Astrocyte (in vitro differentiated cells and primary cell): ENCODE measurements around the gene BPIFB3.

Experiments used
- EZH2 ChIP-seq: IDR thresholded peaks from 2 replicates; pipeline ENCODE4 v1.6.1; 2012; ENCODE audit warnings: mild to moderate bottlenecking, low read length, inconsistent platforms; ENCODE audit not compliant: insufficient read depth
- TF ChIP-seq, protein P1 (sequence below): IDR thresholded peaks from 2 replicates; pipeline ENCODE4 v1.5.1; 2011; ENCODE audit warnings: low read depth, mild to moderate bottlenecking, inconsistent platforms, low read length, moderate library complexity; ENCODE audit not compliant: insufficient read depth

DNA sequence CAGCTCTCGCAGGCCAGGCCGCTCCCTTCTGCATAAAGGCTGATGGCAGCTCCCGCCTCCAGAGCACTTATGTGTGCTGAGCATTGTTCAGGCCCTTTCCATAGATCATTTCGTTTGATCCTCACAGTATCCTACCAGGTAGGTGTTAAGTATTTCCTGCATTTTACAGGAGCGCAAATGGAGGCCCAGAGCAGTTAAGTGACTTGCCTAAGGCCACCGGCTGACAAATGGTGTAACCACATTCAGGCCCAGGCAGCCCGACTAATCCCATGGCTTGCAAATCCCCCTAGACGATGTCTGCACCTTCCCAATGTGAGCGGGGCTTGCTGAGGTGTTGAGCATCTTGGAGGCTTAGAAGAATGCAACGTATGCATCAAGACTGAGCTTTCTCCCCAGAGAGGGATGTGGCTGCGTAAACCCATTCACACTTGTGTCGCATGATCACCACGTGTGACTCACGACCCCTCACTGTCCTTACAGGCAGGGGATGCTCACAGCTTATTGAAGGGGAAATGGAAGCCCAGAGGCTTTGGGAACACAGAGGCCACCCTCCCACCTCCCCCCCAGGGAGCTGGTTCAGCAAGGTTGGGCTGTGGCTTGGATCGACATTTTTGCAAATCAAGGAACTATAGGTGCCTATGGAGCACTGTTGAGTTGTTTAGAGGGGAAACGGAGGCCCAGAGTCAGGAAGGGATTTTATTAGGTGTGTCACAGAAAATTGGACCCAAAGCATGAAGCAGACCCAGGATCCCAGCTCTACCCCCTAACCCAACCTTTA is 39.2 kb upstream of the BPIFB3 start:
- TF ChIP-seq, protein P1, sequence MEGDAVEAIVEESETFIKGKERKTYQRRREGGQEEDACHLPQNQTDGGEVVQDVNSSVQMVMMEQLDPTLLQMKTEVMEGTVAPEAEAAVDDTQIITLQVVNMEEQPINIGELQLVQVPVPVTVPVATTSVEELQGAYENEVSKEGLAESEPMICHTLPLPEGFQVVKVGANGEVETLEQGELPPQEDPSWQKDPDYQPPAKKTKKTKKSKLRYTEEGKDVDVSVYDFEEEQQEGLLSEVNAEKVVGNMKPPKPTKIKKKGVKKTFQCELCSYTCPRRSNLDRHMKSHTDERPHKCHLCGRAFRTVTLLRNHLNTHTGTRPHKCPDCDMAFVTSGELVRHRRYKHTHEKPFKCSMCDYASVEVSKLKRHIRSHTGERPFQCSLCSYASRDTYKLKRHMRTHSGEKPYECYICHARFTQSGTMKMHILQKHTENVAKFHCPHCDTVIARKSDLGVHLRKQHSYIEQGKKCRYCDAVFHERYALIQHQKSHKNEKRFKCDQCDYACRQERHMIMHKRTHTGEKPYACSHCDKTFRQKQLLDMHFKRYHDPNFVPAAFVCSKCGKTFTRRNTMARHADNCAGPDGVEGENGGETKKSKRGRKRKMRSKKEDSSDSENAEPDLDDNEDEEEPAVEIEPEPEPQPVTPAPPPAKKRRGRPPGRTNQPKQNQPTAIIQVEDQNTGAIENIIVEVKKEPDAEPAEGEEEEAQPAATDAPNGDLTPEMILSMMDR, result no peak
- TF ChIP-seq EZH2, result no peak
